ENCODE results near the gene METTL24. TPM values are rescaled to one million over a fixed set of nuclear protein-coding genes. Genes with fewer than 3 reads are reported as not detected.

The METTL24 gene
- total and polyA plus RNA-seq, 10 of the 15 experiments (the other 5 are each of a cell fraction or from before 2014, with no cell fraction given): 0.20 TPM; not detected in 9

- RAD21 ChIA-PET (ENCODE audit: unreplicated experiment): no interaction called here
- SMC1A ChIA-PET (ENCODE audit: uncharacterized antibody, unreplicated experiment): no interaction called here
- Histone ChIP-seq H3K9me3 (replicated peaks; ENCODE audit: control insufficient read depth, insufficient read depth, low read length) (no peaks in the 10 kb centered on the region), H3K4me3 (no peak overlapping the region), H3K27me3 (replicated peaks in 1 of 2; ENCODE audit: control insufficient read depth in 2 of 2, insufficient read depth in 2 of 2, low read length in 1 of 2) (no peaks in the 10 kb centered on the region), H3K79me2 (ENCODE audit: control insufficient read depth, insufficient read depth, low read length) (no peaks in the 10 kb centered on the region), H2AFZ (ENCODE audit: control insufficient read depth, low read depth, low read length) (no peak overlapping the region), H3K4me1 (ENCODE audit: control insufficient read depth, insufficient read depth, low read length) (no peaks in the 10 kb centered on the region), H3K4me2 (ENCODE audit: control insufficient read depth, insufficient read depth) (no peak overlapping the region), H3K36me3 (ENCODE audit: control insufficient read depth in 2 of 2, insufficient read depth in 2 of 2, low read length in 1 of 2) (no peaks in the 10 kb centered on the region), H3K27ac (ENCODE audit: control insufficient read depth, insufficient read depth) (no peak overlapping the region), H3K9ac (ENCODE audit: control insufficient read depth, insufficient read depth, low read length) (no peak overlapping the region), H4K20me1 (ENCODE audit: control insufficient read depth, insufficient read depth) (no peaks in the 10 kb centered on the region)
- WGBS (ENCODE audit: insufficient coverage, insufficient replicate concordance, low lambda C conversion rate, missing lambda C conversion rate): 53% methylated on average over 11 of the region's 11 CpGs
- ATAC-seq: no peak
- BruUV-seq (replicated peaks): no TSS peak
- intact Hi-C loops (cut with micrococcal nuclease; ENCODE audit: unreplicated experiment) (no loop called here), in situ Hi-C loops (cut with MboI) (no loop called here)
- CTCF ChIA-PET: no interaction called here
- DNase-seq (ENCODE audit: low read depth, low spot score): no peak
- no peak for TF ChIP-seq ZBED1 (IDR thresholded peaks at IDR 0.05; ENCODE audit: borderline replicate concordance)
- no peak for TF ChIP-seq MEF2A (IDR thresholded peaks at IDR 0.05; ENCODE audit: insufficient read depth, low read depth, low read length)
- TF ChIP-seq, protein P1, sequence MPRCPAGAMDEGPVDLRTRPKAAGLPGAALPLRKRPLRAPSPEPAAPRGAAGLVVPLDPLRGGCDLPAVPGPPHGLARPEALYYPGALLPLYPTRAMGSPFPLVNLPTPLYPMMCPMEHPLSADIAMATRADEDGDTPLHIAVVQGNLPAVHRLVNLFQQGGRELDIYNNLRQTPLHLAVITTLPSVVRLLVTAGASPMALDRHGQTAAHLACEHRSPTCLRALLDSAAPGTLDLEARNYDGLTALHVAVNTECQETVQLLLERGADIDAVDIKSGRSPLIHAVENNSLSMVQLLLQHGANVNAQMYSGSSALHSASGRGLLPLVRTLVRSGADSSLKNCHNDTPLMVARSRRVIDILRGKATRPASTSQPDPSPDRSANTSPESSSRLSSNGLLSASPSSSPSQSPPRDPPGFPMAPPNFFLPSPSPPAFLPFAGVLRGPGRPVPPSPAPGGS (IDR thresholded peaks at IDR 0.05; ENCODE audit: borderline replicate concordance, insufficient read depth, low read depth, low read length, poor library complexity, severe bottlenecking): no peak
- no peak for TF ChIP-seq CEBPB (IDR thresholded peaks at IDR 0.05; ENCODE audit: borderline replicate concordance in 1 of 2, low read depth in 2 of 2, low read length in 2 of 2)
- TF ChIP-seq SMC3 (IDR thresholded peaks at IDR 0.05; ENCODE audit: borderline replicate concordance, low read length): no peak
- no peak for TF ChIP-seq YY1 (IDR thresholded peaks at IDR 0.05; ENCODE audit: low read depth, low read length)
- TF ChIP-seq KLF5 (IDR thresholded peaks at IDR 0.05; ENCODE audit: partially characterized antibody): no peak
- TF ChIP-seq NFIC (IDR thresholded peaks at IDR 0.05; ENCODE audit: low read depth, low read length): no peak
- TF ChIP-seq CBX5 (IDR thresholded peaks at IDR 0.05; ENCODE audit: low read depth): no peak
- no peak for TF ChIP-seq PML (IDR thresholded peaks at IDR 0.05; ENCODE audit: low read length)
- no peak for TF ChIP-seq SREBF1 (IDR thresholded peaks at IDR 0.05; ENCODE audit: low read length)
- no peak for TF ChIP-seq MXI1 (IDR thresholded peaks at IDR 0.05; ENCODE audit: low read depth, low read length)
- POLR2A ChIA-PET: no interaction called here
- FAIRE-seq: no peak
These were observed 9.0 kb downstream of the METTL24 start for GRCh38 chr6:110348961-110349690.

All from GM12878 (cell line).